SK-N-SH treated with all-trans-retinoic acid at 6 μM for 48 hours (cell line): ENCODE measurements around the gene XPNPEP2.

Experiments used
- ATAC-seq: fragments of 200-7000 bp; cut with Tn5 transposase; 3 replicates; pipeline ENCODE4 v1.9.1; 2020; ENCODE audit warnings: mild to moderate bottlenecking, moderate library complexity
- BACH2 ChIP-seq: fragments of 250-450 bp; sonication (Bioruptor Pico); IDR thresholded peaks from 2 replicates; pipeline ENCODE4 v1.9.0; 2021; ENCODE audit warnings: mild to moderate bottlenecking, borderline replicate concordance
- CSDC2 ChIP-seq: fragments of 250-450 bp; sonication (Bioruptor Pico); IDR thresholded peaks from 2 replicates; pipeline ENCODE4 v1.5.0; 2020; ENCODE audit warnings: mild to moderate bottlenecking, moderate library complexity
- ESRRG ChIP-seq: fragments of 250-450 bp; sonication (Bioruptor Pico); IDR thresholded peaks from 2 replicates; pipeline ENCODE4 v1.6.1; 2021; ENCODE audit warnings: mild to moderate bottlenecking
- GLIS3 ChIP-seq: fragments of 250-450 bp; sonication (Bioruptor Pico); IDR thresholded peaks from 2 replicates; pipeline ENCODE4 v1.5.0; 2020; ENCODE audit warnings: mild to moderate bottlenecking, moderate library complexity
- ISL1 ChIP-seq: fragments of 250-450 bp; sonication (Bioruptor Pico); IDR thresholded peaks from 2 replicates; pipeline ENCODE4 v2.1.2; 2022; ENCODE audit warnings: mild to moderate bottlenecking, moderate library complexity
- PPARA ChIP-seq: fragments of 250-450 bp; sonication (Bioruptor Pico); IDR thresholded peaks from 2 replicates; pipeline ENCODE4 v1.5.0; 2020; ENCODE audit warnings: mild to moderate bottlenecking, borderline replicate concordance
- RARB ChIP-seq: fragments of 250-450 bp; sonication (Bioruptor Pico); IDR thresholded peaks from 2 replicates; pipeline ENCODE4 v1.8.0; 2021; ENCODE audit warnings: mild to moderate bottlenecking, moderate library complexity
- SNAI2 ChIP-seq: fragments of 250-450 bp; sonication (Bioruptor Pico); IDR thresholded peaks from 2 replicates; pipeline ENCODE4 v1.5.0; 2020; ENCODE audit warnings: mild to moderate bottlenecking, moderate library complexity
- TCF4 ChIP-seq: fragments of 250-450 bp; sonication (Bioruptor Pico); IDR thresholded peaks from 2 replicates; pipeline ENCODE4 v1.8.0; 2021; ENCODE audit warnings: mild to moderate bottlenecking, moderate library complexity, borderline replicate concordance
- TOX ChIP-seq: fragments of 250-450 bp; sonication (Bioruptor Pico); IDR thresholded peaks from 2 replicates; pipeline ENCODE4 v1.8.0; 2021; ENCODE audit warnings: mild to moderate bottlenecking, moderate library complexity, borderline replicate concordance
- ZC3H10 ChIP-seq: fragments of 250-450 bp; sonication (Bioruptor Pico); IDR thresholded peaks from 2 replicates; pipeline ENCODE4 v1.5.1; 2021; ENCODE audit warnings: mild to moderate bottlenecking, moderate library complexity
- ZFP30 ChIP-seq: fragments of 450-650 bp; formaldehyde crosslinking; IDR thresholded peaks from 2 replicates; pipeline ENCODE4 v1.5.0; 2022; ENCODE audit warnings: mild to moderate bottlenecking, moderate library complexity
- ZNF565 ChIP-seq: fragments of 450-650 bp; formaldehyde crosslinking; conservative IDR thresholded peaks from 2 replicates; pipeline ENCODE4 v1.5.0; 2020; ENCODE audit warnings: low read depth, mild to moderate bottlenecking, moderate library complexity
- ZNF70 ChIP-seq: fragments of 450-650 bp; formaldehyde crosslinking; IDR thresholded peaks from 2 replicates; pipeline ENCODE4 v1.5.0; 2020; ENCODE audit warnings: mild to moderate bottlenecking, moderate library complexity
- ZNF8 ChIP-seq: fragments of 450-650 bp; formaldehyde crosslinking; IDR thresholded peaks from 2 replicates; pipeline ENCODE4 v1.5.0; 2020; ENCODE audit warnings: mild to moderate bottlenecking, moderate library complexity
- TF ChIP-seq, protein P1 (sequence below): fragments of 250-450 bp; sonication (Bioruptor Pico); IDR thresholded peaks from 2 replicates; pipeline ENCODE4 v1.8.0; 2021; ENCODE audit warnings: low read depth, mild to moderate bottlenecking, moderate library complexity, borderline replicate concordance
- TF ChIP-seq, protein P2 (sequence below): fragments of 250-450 bp; sonication (Bioruptor Pico); IDR thresholded peaks from 2 replicates; pipeline ENCODE4 v1.5.1; 2021; ENCODE audit warnings: mild to moderate bottlenecking, moderate library complexity
- TF ChIP-seq, protein P3 (sequence below): fragments of 250-450 bp; sonication (Bioruptor Pico); IDR thresholded peaks from 2 replicates; pipeline ENCODE4 v1.5.0; 2020; ENCODE audit warnings: mild to moderate bottlenecking, moderate library complexity
- TF ChIP-seq, protein P4 (sequence below): fragments of 250-450 bp; sonication (Bioruptor Pico); IDR thresholded peaks from 2 replicates; pipeline ENCODE4 v1.8.0; 2020; ENCODE audit warnings: mild to moderate bottlenecking, moderate library complexity, borderline replicate concordance

Gene XPNPEP2

DNA sequence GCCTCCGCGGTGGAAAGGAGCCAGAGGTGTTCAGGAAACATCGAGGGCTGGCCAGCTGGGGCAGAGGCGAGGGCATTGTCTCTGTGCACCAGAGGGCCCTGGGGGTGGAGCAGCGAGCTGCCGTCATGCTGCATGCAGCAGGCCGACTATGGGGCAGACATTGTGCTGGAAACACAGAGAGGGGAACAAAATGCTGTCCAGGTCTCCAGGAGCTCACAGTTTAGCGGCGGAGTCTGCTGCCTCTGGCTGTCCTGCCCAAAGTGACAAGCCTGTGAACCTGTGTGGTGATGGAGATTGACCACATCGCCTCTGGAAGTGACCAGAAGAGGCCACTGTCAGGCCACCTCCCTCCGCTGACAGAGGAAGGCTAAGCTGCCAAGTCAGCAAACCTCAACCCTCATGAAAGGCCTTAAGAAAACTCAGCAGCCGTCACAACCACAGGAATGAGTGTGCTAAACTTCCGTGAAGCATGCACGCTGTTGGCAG lies 20.8 kb downstream of the XPNPEP2 start:
- no peak; the same call in 2 of the 3 replicates for ATAC-seq

DNA sequence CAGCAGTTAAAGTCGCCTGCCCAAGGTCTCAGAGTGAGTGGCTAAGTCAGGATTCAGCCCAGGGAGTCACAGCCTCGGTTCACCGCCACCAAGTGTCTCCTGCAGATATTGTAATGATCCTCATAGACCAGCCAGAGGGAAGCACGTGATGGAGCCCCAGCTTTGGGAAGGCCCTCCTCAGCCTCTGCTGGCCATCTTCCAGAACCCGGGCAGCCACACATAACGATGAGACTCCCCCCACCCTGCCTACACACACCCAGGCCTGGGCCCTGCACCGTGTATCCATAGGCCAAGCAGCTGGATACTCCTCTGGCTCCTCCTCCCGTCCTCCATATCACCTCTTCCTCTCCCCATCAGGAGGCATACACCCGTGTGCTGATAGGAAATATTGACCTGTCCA lies 21.4 kb downstream of the XPNPEP2 start:
- ATAC-seq, result no peak
- TF ChIP-seq TCF4 (CRISPR knock-in tag) (no peak), ZC3H10 (CRISPR knock-in tag) (no peak), ZNF8 (CRISPR knock-in tag) (no peak), ZNF565 (CRISPR knock-in tag) (no peak), CSDC2 (CRISPR knock-in tag) (no peak), ISL1 (CRISPR knock-in tag) (no peak), ZFP30 (CRISPR knock-in tag) (no peak), RARB (CRISPR knock-in tag) (no peak), TOX (no peak), BACH2 (no peak), SNAI2 (CRISPR knock-in tag) (no peak)
- TF ChIP-seq, protein P1, sequence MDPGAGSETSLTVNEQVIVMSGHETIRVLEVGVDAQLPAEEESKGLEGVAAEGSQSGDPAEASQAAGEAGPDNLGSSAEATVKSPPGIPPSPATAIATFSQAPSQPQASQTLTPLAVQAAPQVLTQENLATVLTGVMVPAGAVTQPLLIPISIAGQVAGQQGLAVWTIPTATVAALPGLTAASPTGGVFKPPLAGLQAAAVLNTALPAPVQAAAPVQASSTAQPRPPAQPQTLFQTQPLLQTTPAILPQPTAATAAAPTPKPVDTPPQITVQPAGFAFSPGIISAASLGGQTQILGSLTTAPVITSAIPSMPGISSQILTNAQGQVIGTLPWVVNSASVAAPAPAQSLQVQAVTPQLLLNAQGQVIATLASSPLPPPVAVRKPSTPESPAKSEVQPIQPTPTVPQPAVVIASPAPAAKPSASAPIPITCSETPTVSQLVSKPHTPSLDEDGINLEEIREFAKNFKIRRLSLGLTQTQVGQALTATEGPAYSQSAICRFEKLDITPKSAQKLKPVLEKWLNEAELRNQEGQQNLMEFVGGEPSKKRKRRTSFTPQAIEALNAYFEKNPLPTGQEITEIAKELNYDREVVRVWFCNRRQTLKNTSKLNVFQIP (CRISPR knock-in tag), result no peak
- TF ChIP-seq, protein P2, sequence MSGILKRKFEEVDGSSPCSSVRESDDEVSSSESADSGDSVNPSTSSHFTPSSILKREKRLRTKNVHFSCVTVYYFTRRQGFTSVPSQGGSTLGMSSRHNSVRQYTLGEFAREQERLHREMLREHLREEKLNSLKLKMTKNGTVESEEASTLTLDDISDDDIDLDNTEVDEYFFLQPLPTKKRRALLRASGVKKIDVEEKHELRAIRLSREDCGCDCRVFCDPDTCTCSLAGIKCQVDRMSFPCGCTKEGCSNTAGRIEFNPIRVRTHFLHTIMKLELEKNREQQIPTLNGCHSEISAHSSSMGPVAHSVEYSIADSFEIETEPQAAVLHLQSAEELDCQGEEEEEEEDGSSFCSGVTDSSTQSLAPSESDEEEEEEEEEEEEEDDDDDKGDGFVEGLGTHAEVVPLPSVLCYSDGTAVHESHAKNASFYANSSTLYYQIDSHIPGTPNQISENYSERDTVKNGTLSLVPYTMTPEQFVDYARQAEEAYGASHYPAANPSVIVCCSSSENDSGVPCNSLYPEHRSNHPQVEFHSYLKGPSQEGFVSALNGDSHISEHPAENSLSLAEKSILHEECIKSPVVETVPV (CRISPR knock-in tag), result no peak
- TF ChIP-seq, protein P3, sequence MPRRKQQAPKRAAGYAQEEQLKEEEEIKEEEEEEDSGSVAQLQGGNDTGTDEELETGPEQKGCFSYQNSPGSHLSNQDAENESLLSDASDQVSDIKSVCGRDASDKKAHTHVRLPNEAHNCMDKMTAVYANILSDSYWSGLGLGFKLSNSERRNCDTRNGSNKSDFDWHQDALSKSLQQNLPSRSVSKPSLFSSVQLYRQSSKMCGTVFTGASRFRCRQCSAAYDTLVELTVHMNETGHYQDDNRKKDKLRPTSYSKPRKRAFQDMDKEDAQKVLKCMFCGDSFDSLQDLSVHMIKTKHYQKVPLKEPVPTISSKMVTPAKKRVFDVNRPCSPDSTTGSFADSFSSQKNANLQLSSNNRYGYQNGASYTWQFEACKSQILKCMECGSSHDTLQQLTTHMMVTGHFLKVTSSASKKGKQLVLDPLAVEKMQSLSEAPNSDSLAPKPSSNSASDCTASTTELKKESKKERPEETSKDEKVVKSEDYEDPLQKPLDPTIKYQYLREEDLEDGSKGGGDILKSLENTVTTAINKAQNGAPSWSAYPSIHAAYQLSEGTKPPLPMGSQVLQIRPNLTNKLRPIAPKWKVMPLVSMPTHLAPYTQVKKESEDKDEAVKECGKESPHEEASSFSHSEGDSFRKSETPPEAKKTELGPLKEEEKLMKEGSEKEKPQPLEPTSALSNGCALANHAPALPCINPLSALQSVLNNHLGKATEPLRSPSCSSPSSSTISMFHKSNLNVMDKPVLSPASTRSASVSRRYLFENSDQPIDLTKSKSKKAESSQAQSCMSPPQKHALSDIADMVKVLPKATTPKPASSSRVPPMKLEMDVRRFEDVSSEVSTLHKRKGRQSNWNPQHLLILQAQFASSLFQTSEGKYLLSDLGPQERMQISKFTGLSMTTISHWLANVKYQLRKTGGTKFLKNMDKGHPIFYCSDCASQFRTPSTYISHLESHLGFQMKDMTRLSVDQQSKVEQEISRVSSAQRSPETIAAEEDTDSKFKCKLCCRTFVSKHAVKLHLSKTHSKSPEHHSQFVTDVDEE, result no peak

More for the DNA sequence above, 20.8 kb downstream of the XPNPEP2 start:
- TF ChIP-seq ZC3H10 (CRISPR knock-in tag) (no peak), ZNF70 (CRISPR knock-in tag) (no peak), CSDC2 (CRISPR knock-in tag) (no peak), ISL1 (CRISPR knock-in tag) (no peak), ZNF565 (CRISPR knock-in tag) (no peak), RARB (CRISPR knock-in tag) (no peak), BACH2 (no peak), SNAI2 (CRISPR knock-in tag) (no peak), PPARA (CRISPR knock-in tag) (no peak), ZFP30 (CRISPR knock-in tag) (no peak), ZNF8 (CRISPR knock-in tag) (no peak), GLIS3 (CRISPR knock-in tag) (no peak), ESRRG (CRISPR knock-in tag) (no peak)
- TF ChIP-seq, protein P1 (CRISPR knock-in tag), result no peak
- TF ChIP-seq, protein P3, result no peak
- TF ChIP-seq, protein P2 (CRISPR knock-in tag), result no peak
- TF ChIP-seq, protein P4, sequence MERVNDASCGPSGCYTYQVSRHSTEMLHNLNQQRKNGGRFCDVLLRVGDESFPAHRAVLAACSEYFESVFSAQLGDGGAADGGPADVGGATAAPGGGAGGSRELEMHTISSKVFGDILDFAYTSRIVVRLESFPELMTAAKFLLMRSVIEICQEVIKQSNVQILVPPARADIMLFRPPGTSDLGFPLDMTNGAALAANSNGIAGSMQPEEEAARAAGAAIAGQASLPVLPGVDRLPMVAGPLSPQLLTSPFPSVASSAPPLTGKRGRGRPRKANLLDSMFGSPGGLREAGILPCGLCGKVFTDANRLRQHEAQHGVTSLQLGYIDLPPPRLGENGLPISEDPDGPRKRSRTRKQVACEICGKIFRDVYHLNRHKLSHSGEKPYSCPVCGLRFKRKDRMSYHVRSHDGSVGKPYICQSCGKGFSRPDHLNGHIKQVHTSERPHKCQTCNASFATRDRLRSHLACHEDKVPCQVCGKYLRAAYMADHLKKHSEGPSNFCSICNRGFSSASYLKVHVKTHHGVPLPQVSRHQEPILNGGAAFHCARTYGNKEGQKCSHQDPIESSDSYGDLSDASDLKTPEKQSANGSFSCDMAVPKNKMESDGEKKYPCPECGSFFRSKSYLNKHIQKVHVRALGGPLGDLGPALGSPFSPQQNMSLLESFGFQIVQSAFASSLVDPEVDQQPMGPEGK (CRISPR knock-in tag), result no peak
